HepG2 (cell line): ENCODE results near the gene TJP2. TPM values are rescaled to one million over a fixed set of nuclear protein-coding genes. Genes with fewer than 3 reads are reported as not detected.

ENCODE experiments used
- ATAC-seq: fragments of 200-7000 bp; cut with Tn5 transposase; 3 replicates; pipeline ENCODE4 v1.9.1; 2020; ENCODE audit warnings: mild to moderate bottlenecking, moderate library complexity
- BruUV-seq: library from RNA; stranded (reverse); fragments of 400-500 nt; replicated peaks from 2 replicates; lab custom pipeline; 2021; lab: Mats Ljungman, UMichigan
- CTCF ChIA-PET: fragments of 300-600 bp; formaldehyde crosslinking; extraction: SDS; loops from one replicate; lab custom pipeline; 2021; ENCODE audit warnings: low total read pairs, inconsistent platforms, low intra/inter-chr PET ratio; lab: Yijun Ruan, JAX
- POLR2A ChIA-PET: fragments of 350-600 bp; sonication (Branson Sonifier 250); formaldehyde crosslinking; loops from one replicate; lab custom pipeline; 2020; ENCODE audit warnings: antibody characterized with exemption, inconsistent platforms; lab: Yijun Ruan, JAX
- DNase-seq: peaks from one replicate; pipeline ENCODE4 v3.0.0-alpha.2; 2015; ENCODE audit warnings: low spot score
- FAIRE-seq: peaks from 3 replicates; lab custom pipeline; 2011; peaks lifted over from hg19 to GRCh38; lab: Jason Lieb, UNC
- H2AFZ ChIP-seq: one replicate; pipeline ENCODE4 v1.6.1; 2011; ENCODE audit warnings: low read length, inconsistent platforms
- H3K27ac ChIP-seq: fragments of 300-600 bp; 3 replicates; pipeline ENCODE4 v1.8.0; 2011; ENCODE audit warnings: mixed run types, mild to moderate bottlenecking, mixed read lengths, low read length, inconsistent platforms; ENCODE audit not compliant: insufficient read depth; ENCODE audit errors: extremely low read length
- H3K27me3 ChIP-seq, 2 experiments: fragments of 200-600 bp in 1 of 2; 2 replicates in 1 of 2; 3 replicates in 1 of 2; pipeline versions ENCODE4 v1.6.0 to v1.8.0; 2011; ENCODE audit warnings: low read length in 2 of 2, mild to moderate bottlenecking in 2 of 2, moderate library complexity in 2 of 2, inconsistent platforms in 1 of 2; ENCODE audit not compliant: insufficient read depth in 2 of 2, control insufficient read depth in 1 of 2
- H3K36me3 ChIP-seq, 2 experiments: fragments of 200-600 bp in 1 of 2; replicated peaks in 1 of 2; 2 replicates in 1 of 2; 3 replicates in 1 of 2; pipeline versions ENCODE4 v1.5.1 to v1.8.0; 2011; ENCODE audit warnings: low read length in 2 of 2, inconsistent platforms in 1 of 2; ENCODE audit not compliant: insufficient read depth in 2 of 2, control insufficient read depth in 1 of 2
- H3K4me1 ChIP-seq: 2 replicates; pipeline ENCODE4 v1.5.1; 2012; ENCODE audit warnings: low read length, inconsistent platforms; ENCODE audit not compliant: insufficient read depth
- H3K4me2 ChIP-seq: 2 replicates; pipeline ENCODE4 v1.6.0; 2011; ENCODE audit warnings: low read depth, low read length, inconsistent platforms
- H3K4me3 ChIP-seq, 3 experiments: fragments of 200-600 bp in 1 of 3; sonication (generic), shearing (Covaris generic) in 1 of 3; replicated peaks in 1 of 3; 2 replicates each; pipeline ENCODE4 v1.5.1; 2011 to 2016; ENCODE audit warnings: low read length in 3 of 3, inconsistent platforms in 2 of 3, low read depth in 2 of 3, mild to moderate bottlenecking in 2 of 3, control low read depth in 1 of 3, mixed read lengths in 1 of 3; ENCODE audit not compliant: insufficient read depth in 1 of 3
- H3K79me2 ChIP-seq: one replicate; pipeline ENCODE4 v1.6.1; 2011; ENCODE audit warnings: low read length, inconsistent platforms; ENCODE audit not compliant: insufficient read depth
- H3K9ac ChIP-seq: 2 replicates; pipeline ENCODE4 v1.6.0; 2011; ENCODE audit warnings: mild to moderate bottlenecking, low read depth, low read length, inconsistent platforms; ENCODE audit not compliant: insufficient read depth
- H3K9me3 ChIP-seq: 2 replicates; pipeline ENCODE4 v1.5.1; 2012; ENCODE audit warnings: mild to moderate bottlenecking, low read length
- H4K20me1 ChIP-seq: 2 replicates; pipeline ENCODE4 v1.6.0; 2011; ENCODE audit warnings: inconsistent platforms, mild to moderate bottlenecking, low read length, moderate library complexity; ENCODE audit not compliant: insufficient read depth
- KAT7 ChIP-seq: IDR thresholded peaks from 2 replicates; pipeline ENCODE4 v1.6.1; 2018; ENCODE audit warnings: borderline replicate concordance, missing compliant biosample characterization
- NFATC3 ChIP-seq: sonication (generic); formaldehyde crosslinking; IDR thresholded peaks from 2 replicates; pipeline ENCODE4 v1.5.1; 2020; ENCODE audit warnings: mild to moderate bottlenecking, missing genetic modification reagents
- RARA ChIP-seq: IDR thresholded peaks from 2 replicates; pipeline ENCODE4 v1.6.1; 2016; ENCODE audit warnings: missing genetic modification reagents, missing compliant biosample characterization
- SMARCC2 ChIP-seq: fragments of 450-650 bp; IDR thresholded peaks from 2 replicates; pipeline ENCODE4 v1.6.1; 2017; ENCODE audit warnings: antibody characterized with exemption, mild to moderate bottlenecking
- TSC22D2 ChIP-seq: sonication (generic); formaldehyde crosslinking; IDR thresholded peaks from 2 replicates; pipeline ENCODE4 v1.5.1; 2020; ENCODE audit warnings: missing genetic modification reagents, mild to moderate bottlenecking, borderline replicate concordance
- ZNF564 ChIP-seq: sonication (generic); formaldehyde crosslinking; IDR thresholded peaks from 2 replicates; pipeline ENCODE4 v1.8.1; 2023; ENCODE audit warnings: mild to moderate bottlenecking, missing genetic modification reagents
- ZNF678 ChIP-seq: sonication (generic); formaldehyde crosslinking; IDR thresholded peaks from 2 replicates; pipeline ENCODE4 v1.4.0; 2020; ENCODE audit warnings: mild to moderate bottlenecking, missing genetic modification reagents
- WGBS: methylation state at CpG from one replicate; pipeline ENCODE4 v1.1.6; 2017; ENCODE audit warnings: low lambda C conversion rate; 5-methylcytosine and 5-hydroxymethylcytosine counted together
- in situ Hi-C: cut with HindIII; loops from 2 replicates; pipeline ENCODE4 v1.10.0; 2017; ENCODE audit warnings: low pct_unique_long_range_greater_than_20kb; ENCODE audit not compliant: extremely low pct_ligation_motif_present
- intact Hi-C: fragments of 100-400 bp; cut with micrococcal nuclease; formaldehyde crosslinking; loops from one replicate; pipeline ENCODE4 v1.10.0; 2022; ENCODE audit not compliant: unreplicated experiment
- polyA plus RNA-seq, 8 experiments: library from polyadenylated mRNA; depleted of rRNA in 3 of 8; stranded (reverse) in 7 of 8; unstranded in 1 of 8; fragments of >200 nt; fragmentation: Illumina TruSeq in 4 of 8; extraction: Trizol in 4 of 8; gene quantifications; 2 replicates each; pipeline versions ENCODE4 v1.2.1 to v1.2.3, GENCODE V29; 2011 to 2016; ENCODE audit warnings: low read depth in 4 of 8, missing spikeins in 1 of 8, mixed read lengths in 1 of 8; ENCODE audit not compliant: insufficient read depth in 1 of 8
- total RNA-seq, 5 experiments: library from RNA; depleted of rRNA; stranded (reverse); fragments of >200 nt; fragmentation: Illumina TruSeq; extraction: Trizol; gene quantifications; 2 replicates each; pipeline ENCODE4 v1.2.3, GENCODE V29; 2016; ENCODE audit warnings: low read depth in 1 of 5
- TF ChIP-seq, protein P1 (sequence below): sonication (generic); formaldehyde crosslinking; conservative IDR thresholded peaks from 2 replicates; pipeline ENCODE4 v1.4.0; 2020; ENCODE audit warnings: missing genetic modification reagents

TJP2 gene
- total and polyA plus RNA-seq, 2 of the 13 experiments (the other 11 are each of a cell fraction or from before 2014, with no cell fraction given): 109 to 110 TPM

GRCh38 chr9:69145144-69145715 lies 28.8 kb upstream of the TJP2 start:
- ChIA-PET CTCF (no interaction called here), POLR2A (no interaction called here)
- Histone ChIP-seq H3K36me3 (peaks cover 9 to 62% of the 10 kb centered on the region in 2 experiments), H3K79me2 (peaks cover 85% of the 10 kb centered on the region), H3K4me2 (no peak overlapping the region), H4K20me1 (peaks cover 13% of the 10 kb centered on the region), H3K4me1 (peaks cover 21% of the 10 kb centered on the region), H3K27me3 (no peaks in the 10 kb centered on the region), H3K27ac (no peak overlapping the region), H2AFZ (no peak overlapping the region), H3K9ac (no peak overlapping the region), H3K9me3 (no peaks in the 10 kb centered on the region), H3K4me3 (no peak overlapping the region)
- no peak for DNase-seq
- 97% methylated on average over 8 of the region's 8 CpGs for WGBS
- no peak for TF ChIP-seq ZNF564 (CRISPR knock-in tag)
- TF ChIP-seq SMARCC2: no peak
- no peak for FAIRE-seq
- in situ Hi-C loops (no loop called here), intact Hi-C loops (no loop called here)
- no TSS peak for BruUV-seq
- ATAC-seq: no peak

- Histone ChIP-seq H3K9ac (no peak overlapping the region), H3K79me2 (peaks cover 78% of the 10 kb centered on the region), H3K4me1 (peaks cover 31% of the 10 kb centered on the region), H3K27me3 (no peaks in the 10 kb centered on the region), H3K4me2 (no peak overlapping the region), H4K20me1 (peaks cover 10% of the 10 kb centered on the region), H3K4me3 (no peak overlapping the region), H3K36me3 (peaks cover 5 to 59% of the 10 kb centered on the region in 2 experiments), H3K9me3 (no peaks in the 10 kb centered on the region), H3K27ac (no peak overlapping the region), H2AFZ (no peak overlapping the region)
- in situ Hi-C loops (no loop called here), intact Hi-C loops (no loop called here)
- no TSS peak for BruUV-seq
- CTCF ChIA-PET: no interaction called here
- POLR2A ChIA-PET: interaction anchor here (0.7 kb wide), 1 partner anchor 23 kb away, joined by 3 read pairs; no protein-coding TSS in a partner anchor
- FAIRE-seq (no peak), DNase-seq (no peak), ATAC-seq (no peak)
- 97% methylated on average over 11 of the region's 11 CpGs for WGBS
- TF ChIP-seq ZNF678 (CRISPR knock-in tag) (no peak), NFATC3 (CRISPR knock-in tag) (no peak), KAT7 (CRISPR knock-in tag) (no peak), TSC22D2 (CRISPR knock-in tag) (no peak), RARA (CRISPR knock-in tag) (no peak)
- TF ChIP-seq, protein P1, sequence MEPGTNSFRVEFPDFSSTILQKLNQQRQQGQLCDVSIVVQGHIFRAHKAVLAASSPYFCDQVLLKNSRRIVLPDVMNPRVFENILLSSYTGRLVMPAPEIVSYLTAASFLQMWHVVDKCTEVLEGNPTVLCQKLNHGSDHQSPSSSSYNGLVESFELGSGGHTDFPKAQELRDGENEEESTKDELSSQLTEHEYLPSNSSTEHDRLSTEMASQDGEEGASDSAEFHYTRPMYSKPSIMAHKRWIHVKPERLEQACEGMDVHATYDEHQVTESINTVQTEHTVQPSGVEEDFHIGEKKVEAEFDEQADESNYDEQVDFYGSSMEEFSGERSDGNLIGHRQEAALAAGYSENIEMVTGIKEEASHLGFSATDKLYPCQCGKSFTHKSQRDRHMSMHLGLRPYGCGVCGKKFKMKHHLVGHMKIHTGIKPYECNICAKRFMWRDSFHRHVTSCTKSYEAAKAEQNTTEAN (CRISPR knock-in tag): no peak
Observed at GRCh38 chr9:69147041-69147834, 26.8 kb upstream of the TJP2 start.
